DOHH2 (cell line): ENCODE data around the gene CACNG7.
A peak's percentile ranks its signal among the peaks of the same experiment; 100 is the strongest.

ENCODE experiments used
- H3F3A ChIP-seq: fragments of 200-600 bp; sonication (generic), shearing (Covaris generic); 2 replicates; pipeline ENCODE4 v1.6.0; 2016; ENCODE audit warnings: antibody characterized with exemption, mild to moderate bottlenecking; ENCODE audit not compliant: control insufficient read depth, insufficient read depth
- H3K27ac ChIP-seq: fragments of 200-600 bp; sonication (generic); 2 replicates; pipeline ENCODE4 v1.5.1; 2014; ENCODE audit warnings: low read depth, mild to moderate bottlenecking, low read length, moderate library complexity
- H3K27me3 ChIP-seq: fragments of 200-600 bp; sonication (generic); 2 replicates; pipeline ENCODE4 v1.6.1; 2014; ENCODE audit warnings: mild to moderate bottlenecking, low read length, mixed read lengths; ENCODE audit not compliant: control insufficient read depth
- H3K36me3 ChIP-seq: fragments of 200-600 bp; sonication (generic); 2 replicates; pipeline ENCODE4 v1.6.1; 2014; ENCODE audit warnings: mild to moderate bottlenecking, low read length, moderate library complexity, mixed read lengths; ENCODE audit not compliant: control insufficient read depth
- H3K4me1 ChIP-seq: fragments of 200-600 bp; sonication (generic); 2 replicates; pipeline ENCODE4 v1.6.1; 2014; ENCODE audit warnings: mild to moderate bottlenecking, low read length, mixed read lengths; ENCODE audit not compliant: control insufficient read depth
- H3K4me2 ChIP-seq: fragments of 200-600 bp; sonication (generic); 2 replicates; pipeline ENCODE4 v1.6.0; 2014; ENCODE audit warnings: mild to moderate bottlenecking, low read length, moderate library complexity
- H3K4me3 ChIP-seq: fragments of 200-600 bp; sonication (generic); 2 replicates; pipeline ENCODE4 v1.5.1; 2014; ENCODE audit warnings: mild to moderate bottlenecking, low read length, mixed read lengths
- H3K79me2 ChIP-seq: fragments of 200-600 bp; sonication (generic); 2 replicates; pipeline ENCODE4 v1.6.1; 2014; ENCODE audit warnings: mild to moderate bottlenecking, low read length, mixed read lengths; ENCODE audit not compliant: control insufficient read depth
- H3K9me2 ChIP-seq: fragments of 200-600 bp; sonication (generic); replicated peaks from 2 replicates; pipeline ENCODE4 v1.6.1; 2014; ENCODE audit warnings: mild to moderate bottlenecking, low read length, mixed read lengths; ENCODE audit not compliant: control insufficient read depth
- H3K9me3 ChIP-seq: fragments of 200-600 bp; sonication (generic); 2 replicates; pipeline ENCODE4 v1.6.1; 2014; ENCODE audit warnings: antibody characterized with exemption, low read length, mixed read lengths; ENCODE audit not compliant: control insufficient read depth, insufficient read depth
- H4K20me1 ChIP-seq: fragments of 200-600 bp; sonication (generic); 2 replicates; pipeline ENCODE4 v1.6.0; 2014; ENCODE audit warnings: low read depth, mild to moderate bottlenecking, antibody characterized with exemption, low read length, moderate library complexity; ENCODE audit not compliant: control insufficient read depth, insufficient read depth
- EZH2phosphoT487 ChIP-seq: fragments of 200-600 bp; sonication (generic); IDR thresholded peaks from 2 replicates; pipeline ENCODE4 v1.6.1; 2017; ENCODE audit warnings: borderline replicate concordance, mild to moderate bottlenecking, antibody characterized with exemption, low read length, moderate library complexity, mixed read lengths
- TF ChIP-seq, protein P1 (sequence below): fragments of 200-600 bp; sonication (generic); IDR thresholded peaks from one replicate; pipeline ENCODE4 v1.5.1; 2014; ENCODE audit warnings: antibody characterized with exemption, mild to moderate bottlenecking, low read depth, low read length; ENCODE audit not compliant: poor library complexity, severe bottlenecking

Gene CACNG7

DNA sequence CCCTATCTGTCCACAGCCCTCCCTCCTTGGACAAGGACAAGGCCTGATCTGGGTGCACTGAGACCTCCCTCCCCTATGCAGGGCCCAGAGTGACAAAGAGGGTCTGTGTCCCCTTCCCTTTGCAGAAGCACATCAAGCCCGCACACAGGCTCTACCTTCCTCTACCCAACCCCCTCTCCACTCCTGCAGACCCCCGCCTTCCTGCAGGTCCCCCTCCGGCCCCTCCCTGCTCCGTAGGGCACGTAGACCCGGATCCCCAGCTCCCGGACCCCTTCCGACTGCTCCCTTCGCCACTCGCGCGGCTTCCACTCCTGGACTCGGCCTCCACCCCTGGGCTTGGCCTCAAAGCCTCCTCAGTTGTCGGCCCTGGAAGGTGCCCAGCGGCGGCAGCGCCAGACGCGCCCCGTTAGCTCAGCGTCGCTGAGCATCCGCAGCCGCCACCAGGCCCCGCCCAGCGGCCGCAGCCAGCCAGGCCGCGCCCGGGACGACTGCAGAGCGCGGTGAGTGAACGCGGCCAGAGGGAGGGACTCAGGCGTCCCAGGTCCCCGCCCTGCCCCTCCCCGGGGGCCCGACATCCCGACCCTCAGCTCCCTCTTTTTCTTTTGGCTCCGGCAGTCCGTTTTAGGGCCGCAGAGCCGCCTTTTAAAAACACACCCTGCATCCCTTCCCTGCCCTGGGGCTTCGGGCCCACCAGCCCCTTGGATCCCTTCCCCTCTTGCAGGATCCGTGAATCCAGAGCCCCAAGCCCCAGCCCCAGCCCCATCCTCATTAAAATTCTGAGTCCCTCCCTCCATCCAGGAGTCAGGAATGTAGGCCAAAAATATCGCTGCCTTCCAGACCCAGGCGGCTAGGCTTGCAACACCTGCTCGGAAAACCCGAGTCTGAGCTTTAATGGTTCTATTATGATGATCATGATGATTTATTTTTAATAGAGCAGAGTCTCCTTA, 42.9 kb upstream of the CACNG7 start:
- no peak overlapping the region for H3K4me3 ChIP-seq
- no peaks in the 10 kb centered on the region for H4K20me1 ChIP-seq
- H3K27ac ChIP-seq = no peak overlapping the region
- no peaks in the 10 kb centered on the region for H3K9me3 ChIP-seq
- H3K27me3 ChIP-seq = peaks cover 17% of the 10 kb centered on the region
- no peaks in the 10 kb centered on the region for H3F3A ChIP-seq
- TF ChIP-seq EZH2phosphoT487 = no peak
- TF ChIP-seq, protein P1, sequence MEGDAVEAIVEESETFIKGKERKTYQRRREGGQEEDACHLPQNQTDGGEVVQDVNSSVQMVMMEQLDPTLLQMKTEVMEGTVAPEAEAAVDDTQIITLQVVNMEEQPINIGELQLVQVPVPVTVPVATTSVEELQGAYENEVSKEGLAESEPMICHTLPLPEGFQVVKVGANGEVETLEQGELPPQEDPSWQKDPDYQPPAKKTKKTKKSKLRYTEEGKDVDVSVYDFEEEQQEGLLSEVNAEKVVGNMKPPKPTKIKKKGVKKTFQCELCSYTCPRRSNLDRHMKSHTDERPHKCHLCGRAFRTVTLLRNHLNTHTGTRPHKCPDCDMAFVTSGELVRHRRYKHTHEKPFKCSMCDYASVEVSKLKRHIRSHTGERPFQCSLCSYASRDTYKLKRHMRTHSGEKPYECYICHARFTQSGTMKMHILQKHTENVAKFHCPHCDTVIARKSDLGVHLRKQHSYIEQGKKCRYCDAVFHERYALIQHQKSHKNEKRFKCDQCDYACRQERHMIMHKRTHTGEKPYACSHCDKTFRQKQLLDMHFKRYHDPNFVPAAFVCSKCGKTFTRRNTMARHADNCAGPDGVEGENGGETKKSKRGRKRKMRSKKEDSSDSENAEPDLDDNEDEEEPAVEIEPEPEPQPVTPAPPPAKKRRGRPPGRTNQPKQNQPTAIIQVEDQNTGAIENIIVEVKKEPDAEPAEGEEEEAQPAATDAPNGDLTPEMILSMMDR = no peak
- H3K4me2 ChIP-seq = peak overlapping the region; percentile 3; the same call in 1 of the 2 replicates
- peaks cover 32% of the 10 kb centered on the region for H3K4me1 ChIP-seq
- no peaks in the 10 kb centered on the region for H3K9me2 ChIP-seq
- no peaks in the 10 kb centered on the region for H3K36me3 ChIP-seq
- H3K79me2 ChIP-seq = no peaks in the 10 kb centered on the region

DNA sequence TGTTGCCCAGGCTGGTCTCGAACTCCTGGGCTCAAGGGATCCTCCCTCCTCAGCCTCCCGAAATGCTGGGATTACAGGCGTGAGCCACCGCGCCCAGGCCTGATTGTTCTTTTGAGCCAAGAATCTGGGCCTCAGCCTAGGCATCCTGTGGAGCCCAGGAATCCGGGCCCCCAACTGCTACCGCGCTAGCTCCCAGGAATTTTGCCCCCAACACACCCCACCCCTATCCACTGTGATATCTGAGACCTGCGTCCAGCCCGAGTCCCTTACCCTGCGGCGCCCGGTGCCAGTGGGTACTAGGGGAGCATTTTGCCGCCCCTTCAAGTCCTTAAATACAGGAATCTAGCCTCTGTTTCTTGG, 42.2 kb upstream of the CACNG7 start:
- H3K4me2 ChIP-seq = peak overlapping the region; percentile 80
- no peak overlapping the region for H3K27ac ChIP-seq

DNA sequence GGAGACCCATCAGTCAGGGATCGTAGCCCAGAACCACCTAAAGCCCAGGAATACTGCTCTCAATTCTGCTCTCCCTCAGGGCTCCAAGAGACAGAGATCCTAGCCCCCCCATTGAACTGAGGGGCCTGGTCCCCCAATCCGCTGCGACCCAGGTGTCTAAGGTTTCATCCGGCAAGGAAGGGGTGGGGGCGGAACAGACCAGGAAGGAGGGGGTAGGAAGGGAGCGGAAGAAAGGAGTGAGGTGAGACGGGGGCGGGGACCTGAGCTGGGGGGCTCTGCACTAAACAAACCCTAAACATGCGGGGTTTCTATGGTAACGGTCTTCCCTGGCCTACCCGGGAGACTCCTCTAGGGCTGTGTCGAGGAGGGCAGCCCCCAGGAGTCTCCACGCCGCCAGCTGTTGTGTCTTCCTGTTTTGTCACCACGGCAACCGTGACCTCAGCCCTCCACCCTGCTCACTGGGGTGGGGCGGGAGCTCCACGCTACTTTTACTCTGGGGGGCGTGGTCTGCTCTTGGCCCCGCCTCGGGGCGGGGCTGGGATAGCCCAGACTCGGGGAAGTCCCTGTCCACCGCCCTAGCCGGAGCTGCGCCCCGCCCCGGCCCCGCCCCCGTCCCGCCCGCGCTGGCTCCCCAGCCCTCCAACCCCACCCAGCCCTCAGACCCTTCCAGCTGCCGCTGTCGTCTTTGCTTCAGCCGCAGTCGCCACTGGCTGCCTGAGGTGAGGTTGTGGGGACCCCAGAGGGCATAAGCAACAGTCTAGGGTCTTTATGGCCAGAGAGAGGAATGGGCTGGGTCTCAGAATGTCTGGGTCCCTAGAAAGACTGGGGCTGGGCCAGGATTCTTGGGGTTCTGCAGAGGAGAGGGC, 41.6 kb upstream of the CACNG7 start, which contains the start of gene MYADM:
TSS of gene MYADM (plus strand) at position 659 of the 866 bp plus-strand sequence. CDS start 5,647 bp downstream, outside the sequence.
- Histone ChIP-seq H3K79me2 (no peaks in the 10 kb centered on the region), H3K4me2 (peak within 1 kb of the TSS; percentile 80), H3K27me3 (peaks cover 17% of the 10 kb centered on the region), H3K27ac (no peak within 1 kb of the TSS), H3K36me3 (no peaks in the 10 kb centered on the region), H3F3A (no peaks in the 10 kb centered on the region), H4K20me1 (no peaks in the 10 kb centered on the region), H3K9me2 (no peaks in the 10 kb centered on the region), H3K9me3 (no peaks in the 10 kb centered on the region), H3K4me3 (peak within 1 kb of the TSS; percentile 73), H3K4me1 (peaks cover 34% of the 10 kb centered on the region)
- no peak for TF ChIP-seq EZH2phosphoT487
- TF ChIP-seq, protein P1 = no peak

More for the DNA sequence above, 42.2 kb upstream of the CACNG7 start:
- H3K4me3 ChIP-seq = peak overlapping the region; percentile 58
- no peaks in the 10 kb centered on the region for H3K36me3 ChIP-seq
- TF ChIP-seq EZH2phosphoT487 = no peak
- TF ChIP-seq, protein P1 = no peak
- H3K4me1 ChIP-seq = peaks cover 34% of the 10 kb centered on the region
- H4K20me1 ChIP-seq = no peaks in the 10 kb centered on the region
- no peaks in the 10 kb centered on the region for H3F3A ChIP-seq
- no peaks in the 10 kb centered on the region for H3K9me2 ChIP-seq
- H3K79me2 ChIP-seq = no peaks in the 10 kb centered on the region
- H3K9me3 ChIP-seq = no peaks in the 10 kb centered on the region
- H3K27me3 ChIP-seq = peaks cover 17% of the 10 kb centered on the region
